ENCODE data around the gene FANCM.

Gene FANCM

GRCh38 chr14:45123271-45123670 lies 12.5 kb upstream of the FANCM start:
- H3K27me3 ChIP-seq (ENCODE audit: insufficient read depth, low read depth): no peaks in the 10 kb centered on the region
- H3K9ac ChIP-seq: no peak overlapping the region
- no peak overlapping the region for H3K4me3 ChIP-seq (IDR thresholded peaks at IDR 0.05; ENCODE audit: insufficient read depth, low read depth, low read length)
- no peak overlapping the region for H3K4me2 ChIP-seq
- no peaks in the 10 kb centered on the region for H4K20me1 ChIP-seq (ENCODE audit: insufficient read depth)
- H3K36me3 ChIP-seq (ENCODE audit: insufficient read depth): no peaks in the 10 kb centered on the region
- no peaks in the 10 kb centered on the region for H3K79me2 ChIP-seq (ENCODE audit: insufficient read depth, low read depth)
- no peak overlapping the region for H3K27ac ChIP-seq
- no peak for TF ChIP-seq CTCF (conservative IDR thresholded peaks at IDR 0.05; ENCODE audit: low read depth, low read length)
- H3K4me1 ChIP-seq (ENCODE audit: low read depth, poor library complexity, severe bottlenecking): no peaks in the 10 kb centered on the region
- H2AFZ ChIP-seq (ENCODE audit: low read depth): no peak overlapping the region

DNA sequence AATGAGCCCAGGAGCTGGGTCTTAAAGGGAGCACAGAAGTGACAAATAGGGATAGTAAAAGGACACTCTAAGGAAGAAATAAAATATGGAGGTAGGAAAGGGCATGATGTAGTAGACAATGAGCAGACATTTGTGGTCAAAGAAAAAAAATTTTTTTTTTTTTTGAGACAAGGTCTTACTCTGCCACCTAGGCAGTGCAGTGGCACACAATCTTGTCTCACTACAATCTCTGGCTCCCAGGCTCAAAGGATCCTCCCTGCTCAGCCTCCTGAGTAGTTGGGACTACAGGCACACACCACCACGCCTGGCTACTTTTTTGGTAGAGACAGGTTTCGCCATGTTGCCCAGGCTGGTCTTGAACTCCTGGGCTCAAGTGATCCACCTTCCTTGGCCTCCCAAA lies 10.0 kb upstream of the FANCM start:
- Histone ChIP-seq H3K9ac (no peak overlapping the region), H3K4me3 (IDR thresholded peaks at IDR 0.05; ENCODE audit: insufficient read depth, low read depth, low read length) (no peak overlapping the region), H3K36me3 (ENCODE audit: insufficient read depth) (no peaks in the 10 kb centered on the region), H2AFZ (ENCODE audit: low read depth) (no peak overlapping the region), H3K27ac (no peak overlapping the region), H3K4me2 (no peak overlapping the region), H3K79me2 (ENCODE audit: insufficient read depth, low read depth) (no peaks in the 10 kb centered on the region), H3K4me1 (ENCODE audit: low read depth, poor library complexity, severe bottlenecking) (no peaks in the 10 kb centered on the region), H4K20me1 (ENCODE audit: insufficient read depth) (no peaks in the 10 kb centered on the region), H3K27me3 (ENCODE audit: insufficient read depth, low read depth) (no peaks in the 10 kb centered on the region)
- no peak for TF ChIP-seq CTCF (conservative IDR thresholded peaks at IDR 0.05; ENCODE audit: low read depth, low read length)

GRCh38 chr14:45128963-45129629 lies 6.6 kb upstream of the FANCM start:
- Histone ChIP-seq H3K4me1 (ENCODE audit: low read depth, poor library complexity, severe bottlenecking) (peaks cover 4% of the 10 kb centered on the region), H3K27ac (no peak overlapping the region), H4K20me1 (ENCODE audit: insufficient read depth) (no peaks in the 10 kb centered on the region), H3K4me3 (IDR thresholded peaks at IDR 0.05; ENCODE audit: insufficient read depth, low read depth, low read length) (no peak overlapping the region), H3K4me2 (no peak overlapping the region), H3K79me2 (ENCODE audit: insufficient read depth, low read depth) (peaks cover 16% of the 10 kb centered on the region), H3K36me3 (ENCODE audit: insufficient read depth) (no peaks in the 10 kb centered on the region), H2AFZ (ENCODE audit: low read depth) (no peak overlapping the region), H3K9ac (no peak overlapping the region), H3K27me3 (ENCODE audit: insufficient read depth, low read depth) (no peaks in the 10 kb centered on the region)
- TF ChIP-seq CTCF (conservative IDR thresholded peaks at IDR 0.05; ENCODE audit: low read depth, low read length): no peak

DNA sequence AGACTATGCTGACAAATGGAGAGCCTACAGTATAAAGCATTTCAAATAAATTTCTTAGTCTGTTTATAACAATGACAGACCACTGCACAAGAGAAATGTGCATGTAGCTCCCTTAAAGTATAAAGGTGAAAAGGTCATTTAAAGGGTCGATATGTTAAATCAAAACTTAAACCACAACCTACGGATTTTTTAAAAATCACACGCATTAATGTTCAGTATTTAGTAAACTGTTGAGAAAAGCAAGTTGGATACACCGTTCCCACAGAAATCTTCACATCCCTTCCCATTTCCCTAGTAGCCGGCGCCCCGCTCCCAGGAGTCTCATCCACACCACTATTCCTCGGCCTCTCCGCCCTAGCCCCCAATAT lies 2.1 kb upstream of the FANCM start:
- H3K4me1 ChIP-seq (ENCODE audit: low read depth, poor library complexity, severe bottlenecking): peaks cover 19% of the 10 kb centered on the region
- peak overlapping the region; percentile 89 for H2AFZ ChIP-seq (ENCODE audit: low read depth)
- H3K9ac ChIP-seq: peak overlapping the region; percentile 81; the same call in 1 of the 2 replicates
- H3K36me3 ChIP-seq (ENCODE audit: insufficient read depth): no peaks in the 10 kb centered on the region
- H3K27me3 ChIP-seq (ENCODE audit: insufficient read depth, low read depth): no peaks in the 10 kb centered on the region
- peak overlapping the region; percentile 61 for H3K27ac ChIP-seq
- no peak for TF ChIP-seq CTCF (conservative IDR thresholded peaks at IDR 0.05; ENCODE audit: low read depth, low read length)
- H3K4me3 ChIP-seq (IDR thresholded peaks at IDR 0.05; ENCODE audit: insufficient read depth, low read depth, low read length): no peak overlapping the region
- H3K79me2 ChIP-seq (ENCODE audit: insufficient read depth, low read depth): peaks cover 45% of the 10 kb centered on the region
- H4K20me1 ChIP-seq (ENCODE audit: insufficient read depth): no peaks in the 10 kb centered on the region
- peak overlapping the region; percentile 76 for H3K4me2 ChIP-seq
